HS-27A (cell line): ENCODE data around the gene MED15.
"Not testable (repeated sequence)": the region's sequence is repeated elsewhere in the genome, so short reads cannot be mapped to it uniquely, and the experiment has no call there.

Experiments
- DNase-seq: peaks from one replicate; pipeline ENCODE4 v3.0.0-alpha.2; 2012; ENCODE audit warnings: low read depth, missing footprints

Gene MED15, protein sequence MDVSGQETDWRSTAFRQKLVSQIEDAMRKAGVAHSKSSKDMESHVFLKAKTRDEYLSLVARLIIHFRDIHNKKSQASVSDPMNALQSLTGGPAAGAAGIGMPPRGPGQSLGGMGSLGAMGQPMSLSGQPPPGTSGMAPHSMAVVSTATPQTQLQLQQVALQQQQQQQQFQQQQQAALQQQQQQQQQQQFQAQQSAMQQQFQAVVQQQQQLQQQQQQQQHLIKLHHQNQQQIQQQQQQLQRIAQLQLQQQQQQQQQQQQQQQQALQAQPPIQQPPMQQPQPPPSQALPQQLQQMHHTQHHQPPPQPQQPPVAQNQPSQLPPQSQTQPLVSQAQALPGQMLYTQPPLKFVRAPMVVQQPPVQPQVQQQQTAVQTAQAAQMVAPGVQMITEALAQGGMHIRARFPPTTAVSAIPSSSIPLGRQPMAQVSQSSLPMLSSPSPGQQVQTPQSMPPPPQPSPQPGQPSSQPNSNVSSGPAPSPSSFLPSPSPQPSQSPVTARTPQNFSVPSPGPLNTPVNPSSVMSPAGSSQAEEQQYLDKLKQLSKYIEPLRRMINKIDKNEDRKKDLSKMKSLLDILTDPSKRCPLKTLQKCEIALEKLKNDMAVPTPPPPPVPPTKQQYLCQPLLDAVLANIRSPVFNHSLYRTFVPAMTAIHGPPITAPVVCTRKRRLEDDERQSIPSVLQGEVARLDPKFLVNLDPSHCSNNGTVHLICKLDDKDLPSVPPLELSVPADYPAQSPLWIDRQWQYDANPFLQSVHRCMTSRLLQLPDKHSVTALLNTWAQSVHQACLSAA

GRCh38 chr22:20507253-20508066 lies at the start of gene MED15:
TSS of gene MED15 (plus strand) at chr22:20507610. CDS start at chr22:20507679, 69 bp downstream.
- no peak for DNase-seq

DNA sequence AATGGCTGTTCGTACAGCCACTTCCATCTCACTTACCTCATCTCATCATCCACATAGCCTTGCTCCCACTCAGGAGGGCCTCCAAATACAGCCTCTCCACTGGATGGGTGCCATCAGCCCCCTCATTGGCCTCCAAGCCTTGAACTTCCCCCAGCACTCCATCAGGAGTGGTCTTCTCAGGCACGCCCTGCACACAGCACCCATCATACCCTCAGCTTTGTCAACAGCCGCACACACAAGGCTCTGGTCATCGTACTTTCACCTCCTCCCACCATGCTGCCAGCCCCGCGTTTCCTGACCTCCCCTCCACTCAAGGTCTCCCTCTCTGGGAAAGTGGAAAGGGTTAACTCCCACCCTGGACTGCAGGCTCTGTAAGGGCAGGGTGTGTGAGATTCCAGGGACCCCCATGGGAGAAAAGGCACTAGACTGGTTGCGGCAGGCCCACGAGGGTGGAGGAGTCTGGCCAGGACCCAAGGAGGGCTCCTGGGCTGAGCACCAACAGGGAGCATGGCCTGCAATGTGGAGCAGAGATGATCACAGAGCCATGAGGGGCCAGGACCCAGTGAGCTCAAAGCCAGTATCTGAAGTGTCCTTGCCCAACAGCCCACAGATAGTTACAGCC lies 48.8 kb upstream of the MED15 start:
- DNase-seq: no peak

- DNase-seq: no peak
Observed at GRCh38 chr22:20459152-20459542, 48.3 kb upstream of the MED15 start.

- DNase-seq: no peak
Observed at GRCh38 chr22:20459862-20460261, 47.5 kb upstream of the MED15 start.

GRCh38 chr22:20463324-20464095 lies 43.9 kb upstream of the MED15 start:
- no peak for DNase-seq

DNA sequence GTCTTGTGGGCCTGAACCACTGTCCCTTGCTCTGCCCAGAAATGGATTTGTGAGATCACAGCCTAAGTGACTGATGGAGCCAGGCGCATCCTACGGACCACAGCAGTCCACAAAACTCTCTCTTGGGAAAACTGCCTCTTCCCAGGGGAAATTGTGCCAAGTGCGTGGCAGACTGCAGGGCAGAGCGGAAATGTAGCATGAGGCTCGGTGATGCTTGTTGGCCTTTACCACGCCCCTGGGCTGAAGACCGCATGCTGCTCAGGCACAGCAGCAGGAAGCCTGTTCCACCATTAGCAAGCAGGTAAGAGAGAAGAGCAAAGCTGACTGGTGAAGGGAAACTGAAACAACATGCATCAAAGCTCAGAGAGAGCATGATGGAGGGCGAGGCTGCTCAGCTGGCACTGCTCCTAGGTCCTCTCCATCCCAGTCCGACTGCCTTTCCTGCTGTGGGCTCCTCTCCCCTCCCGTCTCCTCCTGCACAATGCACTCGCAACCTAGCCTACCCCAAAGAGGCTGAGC lies 43.3 kb upstream of the MED15 start:
- DNase-seq: no peak

DNA sequence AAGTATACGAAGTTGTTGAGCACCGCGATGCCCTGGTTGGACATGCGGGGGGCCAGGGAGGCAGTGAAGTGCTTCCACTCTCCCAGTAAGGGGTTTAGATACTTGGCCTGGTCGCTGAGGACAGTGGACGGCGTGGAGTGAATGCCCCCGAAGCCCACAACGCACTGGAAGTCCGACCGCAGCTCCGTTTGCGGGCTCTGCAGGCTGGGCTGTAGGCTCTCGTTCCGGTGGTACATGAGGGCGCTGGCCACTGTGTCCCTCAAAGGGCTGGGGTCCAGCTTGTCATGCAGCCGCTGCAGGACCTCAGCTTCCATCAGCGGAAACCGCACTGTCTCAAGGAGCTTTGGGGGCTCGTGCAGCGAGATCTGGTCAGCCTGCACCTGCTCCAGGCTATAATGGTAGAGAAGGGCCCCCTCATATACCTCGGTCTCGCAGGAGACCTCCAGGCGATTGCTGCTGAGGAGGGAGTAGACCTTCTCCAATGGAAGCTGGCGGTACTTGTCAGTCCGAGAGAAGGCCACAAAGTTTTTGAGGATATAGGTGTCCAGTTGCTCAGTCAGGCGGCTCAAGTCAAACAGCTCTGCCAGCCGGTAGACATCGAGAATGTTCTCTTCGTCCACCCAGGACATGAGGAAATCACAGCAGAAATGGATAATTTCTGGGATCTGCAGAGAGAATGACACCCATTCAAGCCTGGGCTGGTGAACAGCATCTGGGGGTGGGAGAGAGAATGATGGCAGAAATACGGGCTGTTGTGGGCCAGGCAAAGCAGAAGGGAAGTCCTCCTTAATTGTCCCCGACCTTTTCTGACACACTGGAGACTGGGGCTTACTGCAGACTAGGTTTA lies 42.3 kb upstream of the MED15 start:
- DNase-seq: no peak

DNA sequence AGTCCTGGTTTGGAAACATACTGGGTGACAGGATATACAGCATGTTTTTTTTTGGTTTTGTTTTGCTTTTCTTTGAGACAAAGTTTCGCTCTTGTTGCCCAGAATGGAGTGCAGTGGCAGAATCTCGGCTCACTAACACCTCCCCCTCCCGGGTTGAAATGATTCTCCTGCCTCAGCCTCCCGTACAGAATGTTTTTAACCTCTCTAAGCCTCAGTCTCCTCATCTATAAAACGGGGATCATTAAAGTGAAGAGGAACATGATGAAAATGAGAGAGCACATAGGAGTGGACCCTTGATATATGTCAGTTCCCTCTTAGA lies 41.7 kb upstream of the MED15 start:
- DNase-seq: no peak

GRCh38 chr22:20466659-20467379 lies 40.6 kb upstream of the MED15 start:
- DNase-seq: no peak

DNA sequence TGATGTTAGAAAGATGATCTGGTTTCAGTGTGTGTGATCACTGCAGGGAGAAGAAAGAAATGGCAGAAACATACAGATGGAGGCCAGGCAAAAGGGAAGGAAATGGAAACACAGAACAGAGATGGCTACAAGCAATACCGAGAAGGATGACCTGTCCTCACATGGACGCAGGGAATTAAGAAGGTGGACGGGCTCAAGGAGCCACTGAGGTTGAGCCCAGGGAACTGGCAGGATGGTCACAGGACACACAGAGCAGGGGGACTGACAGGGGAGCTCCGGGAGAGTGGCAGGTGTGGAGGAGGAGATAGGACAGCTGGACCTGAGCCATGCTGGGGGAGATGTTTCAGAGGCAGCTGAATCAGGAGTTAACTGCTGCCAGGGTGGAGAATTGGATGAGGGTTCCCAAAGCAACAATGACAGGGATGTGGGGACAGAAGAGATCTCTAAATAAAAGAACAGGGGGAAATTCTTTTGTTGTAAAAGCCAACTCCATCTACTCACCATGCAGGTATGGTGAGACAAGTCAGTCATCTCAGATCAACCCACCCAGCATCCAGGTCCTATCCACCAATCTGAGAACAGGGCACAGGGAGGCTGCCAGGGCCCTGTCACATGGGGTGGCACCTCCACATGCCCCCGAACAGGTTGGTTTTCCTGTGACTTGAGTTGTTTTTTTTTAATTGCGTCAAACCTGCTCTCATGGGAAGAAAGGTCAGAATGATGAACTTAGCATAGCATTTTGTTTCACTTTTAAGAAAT lies 38.1 kb upstream of the MED15 start:
- no peak for DNase-seq

GRCh38 chr22:20470525-20470924 lies 36.9 kb upstream of the MED15 start:
- not testable (repeated sequence) for DNase-seq

DNA sequence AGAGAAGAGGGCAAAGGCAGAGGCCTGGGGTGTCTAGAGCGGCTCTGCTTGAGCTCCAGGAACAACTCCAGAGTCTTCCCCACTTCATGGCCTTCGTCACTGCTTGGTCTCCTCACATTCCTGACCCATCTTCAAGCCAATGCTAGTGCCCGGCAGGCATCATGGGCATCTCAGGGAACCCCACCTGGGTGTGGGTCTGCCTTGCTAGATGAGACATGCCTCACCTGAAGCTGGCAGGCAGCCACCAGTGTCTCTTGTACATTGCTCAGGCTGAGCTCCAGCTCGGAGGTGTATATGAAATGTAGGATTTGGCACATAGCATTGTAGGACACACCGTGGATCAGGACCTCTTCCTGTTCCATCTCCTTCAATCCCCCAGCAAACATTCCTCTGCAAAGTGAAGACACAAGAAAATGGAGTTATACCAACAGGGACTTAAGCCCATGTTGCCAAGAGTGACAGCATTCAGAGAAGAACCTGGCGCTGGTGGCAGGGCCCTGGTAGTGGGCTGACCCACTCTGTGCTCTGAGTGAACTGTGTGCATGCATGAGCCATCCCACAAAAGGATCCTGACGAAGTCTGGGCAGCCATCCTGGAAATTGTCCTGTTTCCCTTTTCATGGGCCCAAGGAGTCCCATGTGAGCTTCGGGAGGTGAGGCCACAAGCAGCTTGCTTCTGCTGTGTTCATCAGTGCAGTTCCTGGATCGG lies 36.1 kb upstream of the MED15 start:
- no peak for DNase-seq

DNA sequence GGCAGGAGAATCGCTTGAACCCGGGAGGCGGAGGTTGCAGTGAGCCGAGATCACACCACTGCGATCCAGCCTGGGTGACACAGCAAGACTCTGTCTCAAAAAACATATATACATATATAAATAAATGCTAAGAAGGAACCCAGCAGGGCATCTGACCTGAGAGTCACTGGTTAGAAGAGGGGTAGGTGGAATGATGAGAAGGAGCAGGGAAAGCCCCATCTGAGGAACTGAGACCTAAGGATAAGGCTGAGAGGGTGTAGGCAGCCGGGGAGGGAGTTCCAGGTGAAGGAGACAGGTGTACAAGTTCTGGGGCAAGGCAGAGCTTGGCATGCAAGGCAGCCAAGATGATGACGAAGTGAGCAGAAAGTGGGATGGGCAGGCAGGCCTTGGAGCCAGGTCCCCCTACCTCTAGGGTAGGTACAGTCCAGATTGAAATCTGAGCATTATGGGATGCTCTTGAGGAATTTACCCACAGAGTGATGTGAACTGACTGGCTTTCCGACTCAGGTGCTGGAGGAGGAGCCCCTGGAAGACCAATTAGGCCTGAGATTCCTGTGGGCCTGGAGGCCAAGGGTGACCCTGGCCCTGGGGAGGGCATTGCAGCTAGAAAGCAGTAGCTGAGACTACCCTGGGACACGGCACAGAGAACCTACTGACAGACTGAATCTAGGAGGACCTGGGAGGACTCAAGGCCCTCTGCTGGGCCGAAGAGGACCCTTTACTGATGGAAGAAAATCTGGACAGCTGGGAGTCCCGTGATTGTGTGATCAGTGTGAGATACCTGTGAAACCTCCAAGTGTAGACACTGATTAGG lies 34.6 kb upstream of the MED15 start:
- no peak for DNase-seq

DNA sequence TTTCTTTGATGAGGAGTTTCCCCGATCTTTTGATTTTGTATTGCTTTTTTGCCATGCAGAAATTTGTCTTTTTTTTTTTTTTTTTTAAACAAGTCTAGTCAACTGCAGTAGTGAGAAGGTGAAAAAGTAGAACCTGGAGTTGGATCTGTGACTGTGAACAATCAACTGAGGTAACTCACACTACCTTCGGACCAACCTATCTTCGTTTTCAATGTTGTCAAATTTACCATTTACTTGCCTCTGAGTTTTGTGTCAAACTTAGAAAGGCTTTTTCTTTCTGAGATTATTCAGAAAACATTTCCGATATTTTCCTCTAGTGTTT lies 32.3 kb upstream of the MED15 start:
- no peak for DNase-seq

DNA sequence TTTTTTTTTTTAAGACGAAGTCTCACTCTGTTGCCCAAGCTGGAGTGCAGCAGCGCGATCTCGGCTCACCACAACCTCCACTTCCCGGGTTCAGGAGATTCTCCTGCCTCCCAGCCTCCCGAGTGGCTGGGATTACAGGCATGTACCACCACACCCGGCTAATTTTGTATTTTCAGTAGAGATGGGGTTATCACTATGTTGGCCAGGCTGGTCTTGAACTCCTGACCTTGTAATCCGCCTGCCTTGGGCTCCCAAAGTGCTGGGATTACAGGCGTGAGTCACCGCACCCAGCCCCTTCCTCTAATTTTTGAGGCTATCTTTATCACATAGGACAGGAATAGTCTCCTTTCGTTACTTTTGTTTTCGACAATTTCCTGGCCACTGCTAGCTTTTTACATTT lies 31.8 kb upstream of the MED15 start:
- DNase-seq: not testable (repeated sequence)

- DNase-seq: not testable (repeated sequence)
Observed at GRCh38 chr22:20478059-20478458, 29.4 kb upstream of the MED15 start.

DNA sequence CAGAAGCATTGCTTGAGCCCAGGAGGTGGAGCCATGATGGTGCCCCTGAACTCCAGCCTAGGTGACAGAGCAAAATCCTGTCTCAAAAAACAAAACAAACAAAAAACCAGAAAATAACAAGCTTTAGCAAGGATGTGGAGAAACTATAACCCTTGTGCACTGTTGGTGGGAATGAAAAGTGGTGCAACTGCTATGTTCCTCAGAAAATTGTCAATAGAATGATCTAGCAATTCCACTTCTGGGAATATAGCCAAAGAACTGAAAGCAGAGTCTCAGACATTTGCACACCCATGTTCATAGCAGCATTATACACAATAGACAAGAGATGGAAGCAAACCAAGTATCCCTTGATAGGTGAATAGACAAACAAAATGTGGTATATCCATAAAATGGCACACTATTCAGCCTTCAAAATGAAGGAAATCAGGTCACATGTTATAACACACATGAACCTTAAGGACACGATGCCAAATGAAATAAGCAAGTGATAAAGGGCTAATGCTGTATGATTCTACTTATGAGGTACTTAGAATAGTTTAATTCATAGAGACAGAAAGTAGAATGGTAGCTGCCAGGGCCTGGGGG lies 27.7 kb upstream of the MED15 start:
- no peak for DNase-seq
